UCSD-AML1 (cell line): Measurements from ENCODE around the gene PTH1R.
A peak's percentile ranks its signal among the peaks of the same experiment; 100 is the strongest.

ENCODE experiments used
- DNase-seq: peaks from one replicate; lab custom pipeline; 2025; ENCODE audit not compliant: unreplicated experiment; lab: John Stamatoyannopoulos, UW

Gene PTH1R

DNA sequence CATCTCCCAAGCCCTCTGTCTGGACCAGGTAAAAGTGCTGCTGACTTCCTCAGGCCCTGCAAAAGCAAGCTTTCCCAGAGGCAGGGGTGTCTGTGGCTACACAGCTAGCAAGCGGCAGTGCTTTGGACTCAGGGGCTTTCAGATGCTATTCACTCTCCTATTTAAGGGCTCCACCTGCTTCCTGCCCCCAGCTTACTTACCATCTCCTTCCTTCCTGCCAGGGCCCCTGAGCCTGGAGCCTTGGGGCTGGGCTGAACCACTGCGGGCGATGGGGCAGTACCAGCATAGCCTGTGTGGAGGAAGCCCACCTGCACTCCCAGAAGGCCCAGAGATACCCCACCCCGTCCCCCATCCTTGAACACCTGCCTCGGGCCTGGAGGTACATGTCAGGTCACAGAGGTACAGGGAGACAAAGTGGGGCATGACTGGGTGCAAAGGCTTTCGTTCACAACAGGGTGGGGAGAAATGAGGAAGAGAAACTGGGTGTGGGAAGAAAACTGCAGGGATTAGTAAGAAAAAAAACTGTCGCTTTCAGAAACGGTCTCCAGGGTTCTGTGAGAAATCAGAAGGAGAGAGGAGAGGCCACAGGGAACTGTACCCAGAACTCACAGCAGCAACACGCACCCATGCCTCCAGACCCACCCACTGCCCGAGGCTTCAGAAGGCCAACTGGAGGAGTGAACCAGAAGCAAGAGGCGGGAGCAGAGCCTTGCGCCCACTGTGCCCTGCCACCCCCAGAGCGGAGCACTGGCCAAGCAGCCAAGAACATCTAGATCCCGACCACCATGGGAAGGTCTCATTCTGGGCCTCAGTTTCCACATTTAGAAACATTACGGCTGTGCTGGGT, 49.6 kb downstream of the PTH1R start:
- peak; percentile 73 for DNase-seq

DNA sequence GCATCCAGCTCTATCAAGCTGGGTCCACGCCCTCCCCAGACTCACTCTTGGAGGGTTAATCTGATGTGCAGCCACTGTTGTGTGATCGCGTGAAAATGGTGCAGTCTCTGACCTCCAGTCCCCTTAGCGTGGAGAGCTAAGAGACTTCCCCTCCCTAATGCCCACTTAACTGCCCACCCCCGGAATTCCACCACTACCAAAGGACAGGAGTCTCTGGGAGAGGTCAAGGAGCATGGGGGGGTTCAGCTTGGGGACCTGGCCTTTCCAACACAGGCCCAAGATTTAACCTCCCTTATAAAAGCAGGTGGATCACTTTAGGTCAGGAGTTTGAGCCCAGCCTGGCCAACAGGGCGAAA, 50.2 kb downstream of the PTH1R start:
- no peak for DNase-seq

DNA sequence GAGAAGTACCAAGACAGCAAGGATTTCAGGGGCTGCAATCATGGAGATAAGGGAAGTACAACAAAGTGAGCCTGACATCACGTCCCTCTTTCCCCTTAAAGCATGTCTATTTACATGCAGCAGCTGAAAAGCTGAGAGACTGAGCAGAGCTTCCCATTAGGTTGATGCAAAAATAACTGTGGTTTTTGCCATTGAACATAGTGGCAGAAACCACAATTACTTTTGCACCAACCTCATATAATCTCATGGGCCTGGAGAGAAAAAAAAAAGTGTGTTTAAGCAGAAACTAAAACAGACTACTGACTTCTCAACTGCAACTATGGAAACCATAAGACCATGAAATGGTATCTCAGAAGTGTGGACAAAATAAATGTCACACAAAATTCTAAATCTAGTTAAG, 50.8 kb downstream of the PTH1R start:
- DNase-seq, result no peak

DNA sequence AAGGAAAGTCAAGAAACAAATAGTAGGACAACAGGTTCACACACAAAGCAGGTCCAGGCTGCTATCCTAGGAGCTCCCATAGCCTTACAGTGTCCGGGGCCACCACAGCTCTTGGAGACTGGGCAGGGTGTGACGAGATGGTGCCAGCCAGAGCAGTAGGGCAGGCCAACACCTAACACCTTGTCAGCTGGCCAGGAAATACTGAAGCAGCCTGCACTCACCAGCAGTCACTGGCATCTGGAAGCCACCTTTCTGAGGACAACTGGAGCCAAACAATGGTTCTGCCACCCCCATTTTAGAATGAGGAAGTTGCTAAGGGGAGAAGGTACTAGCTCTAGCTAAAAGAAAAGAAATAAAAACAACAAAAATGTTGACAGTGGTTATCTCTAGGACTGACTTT, 51.8 kb downstream of the PTH1R start:
- no peak for DNase-seq

DNA sequence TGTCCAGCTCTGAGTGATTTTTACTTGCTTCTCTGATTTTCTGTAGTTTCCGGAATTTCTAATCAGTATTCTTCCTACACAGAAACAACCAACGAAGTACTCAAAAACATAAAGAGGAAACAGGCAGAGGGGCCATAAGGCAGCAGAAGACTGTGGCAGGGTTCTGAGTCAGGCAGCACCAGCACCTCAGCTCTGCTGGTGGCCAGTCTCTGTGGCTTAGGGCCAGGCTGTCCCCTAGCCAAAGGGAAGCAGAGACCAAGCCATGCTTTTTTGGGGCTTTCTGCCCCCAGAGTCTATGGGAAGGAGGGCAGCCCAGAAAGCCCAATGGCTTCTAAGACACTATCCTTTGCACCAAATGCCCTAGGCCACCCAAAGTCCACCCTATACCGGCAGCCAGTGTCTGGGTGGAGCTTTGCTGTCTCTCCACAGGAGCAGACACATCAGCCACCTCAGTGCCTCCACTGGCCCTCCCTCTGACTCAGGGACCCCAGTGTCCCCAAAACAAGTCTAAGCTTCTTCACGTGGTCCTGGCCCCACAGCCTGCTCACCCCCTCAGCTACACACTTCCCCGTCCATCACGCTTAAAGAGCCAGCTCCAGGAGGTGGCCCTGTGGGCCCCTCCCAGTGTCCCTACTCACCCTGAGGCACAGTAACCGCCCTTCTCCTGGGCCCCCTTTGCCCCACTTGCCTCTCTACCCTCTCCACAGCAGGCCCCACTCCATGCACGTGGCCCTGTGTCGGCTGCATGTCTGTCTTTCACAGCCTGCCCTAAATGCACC, 52.8 kb downstream of the PTH1R start:
- no peak for DNase-seq

DNA sequence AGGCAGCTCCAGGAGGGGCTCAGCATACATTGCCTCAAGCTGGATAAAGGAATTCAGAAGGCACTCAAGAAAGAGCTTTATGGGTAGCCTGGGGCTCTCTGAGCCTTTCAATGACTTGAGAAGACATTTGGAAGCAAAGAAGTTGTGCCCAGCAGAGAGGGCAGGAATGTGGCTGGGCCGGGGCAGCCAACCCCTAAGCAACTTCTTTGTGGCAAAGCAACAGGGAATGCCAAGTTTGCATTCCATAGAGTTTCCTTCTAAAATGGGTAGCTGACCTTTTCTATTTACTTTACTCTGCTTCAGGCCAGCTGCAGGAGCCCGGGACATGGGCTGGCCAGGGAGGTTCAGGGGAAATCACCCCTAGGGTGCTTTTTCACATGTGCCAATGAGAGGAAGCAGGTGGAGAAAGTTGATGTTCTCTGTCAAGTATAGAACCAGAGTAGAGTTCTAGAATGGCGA, 53.5 kb downstream of the PTH1R start:
- DNase-seq, result no peak

DNA sequence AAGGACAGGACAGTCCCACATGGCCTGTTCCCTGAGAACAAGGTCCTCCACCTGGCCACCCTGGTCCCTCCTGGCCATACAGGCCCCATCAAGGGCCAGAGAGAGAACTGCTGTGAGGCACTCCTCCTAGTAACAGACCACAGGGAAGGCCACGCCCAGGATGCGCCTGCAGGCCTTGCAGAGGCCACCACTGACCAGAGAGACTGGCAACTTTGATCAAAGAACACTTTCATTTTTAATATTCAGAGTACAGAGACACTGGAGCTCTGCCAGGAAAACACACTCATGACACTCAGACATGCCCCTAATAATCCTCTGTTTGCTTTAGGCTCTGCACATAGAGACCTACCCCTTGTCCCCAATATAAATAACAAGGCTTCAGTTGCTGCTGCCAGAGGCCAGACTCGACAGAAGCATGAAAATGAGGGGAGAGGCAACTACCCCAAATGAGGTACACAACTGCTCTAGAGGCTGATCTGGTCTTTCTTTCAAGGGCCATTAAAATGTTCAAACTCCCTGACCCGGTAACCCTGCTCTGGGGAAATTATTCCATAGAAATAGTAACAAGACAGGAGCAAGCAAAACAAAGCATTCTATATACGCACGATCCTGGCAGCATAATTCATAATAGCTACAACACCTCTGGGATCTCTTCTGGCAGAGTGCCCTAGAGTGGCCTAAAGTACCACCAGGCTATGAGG, 54.3 kb downstream of the PTH1R start:
- peak; percentile 48 for DNase-seq

DNA sequence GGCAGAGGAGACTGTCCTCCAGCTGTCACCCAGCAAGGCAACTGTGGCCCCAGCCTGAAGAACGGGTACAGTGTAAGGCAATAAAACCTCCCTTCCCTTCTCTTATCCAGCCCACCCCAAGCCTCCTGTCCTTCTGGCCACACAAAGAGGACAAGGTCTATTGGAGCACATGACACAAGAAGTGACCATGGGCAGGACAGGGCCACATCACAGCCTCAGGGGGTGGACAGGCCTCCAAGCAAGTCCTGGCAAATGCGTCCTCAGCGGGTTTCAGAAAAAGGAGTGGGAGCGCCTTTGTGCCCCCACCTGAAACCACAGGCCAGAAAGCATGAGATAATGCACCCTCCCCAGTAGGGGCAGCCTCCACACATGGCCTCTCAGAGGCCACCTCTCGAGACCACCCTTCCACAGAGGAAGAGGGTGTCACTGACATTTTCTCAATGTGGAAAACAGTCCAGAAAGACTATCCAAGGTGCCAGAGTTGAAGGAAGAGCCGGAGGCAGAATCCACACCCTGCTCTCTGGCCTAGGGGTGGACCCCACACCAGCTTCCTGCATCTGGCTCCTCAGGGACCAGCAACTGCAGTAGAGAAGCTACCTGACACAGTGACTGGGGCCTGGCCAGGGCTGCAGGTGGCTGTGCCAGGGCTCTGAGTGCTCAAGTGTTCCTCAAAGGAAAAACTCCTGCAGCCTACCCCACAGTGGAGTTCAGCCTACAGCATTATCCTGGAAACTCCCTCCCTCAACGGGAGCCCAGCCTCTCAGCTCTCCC, 55.1 kb downstream of the PTH1R start:
- DNase-seq, result no peak

DNA sequence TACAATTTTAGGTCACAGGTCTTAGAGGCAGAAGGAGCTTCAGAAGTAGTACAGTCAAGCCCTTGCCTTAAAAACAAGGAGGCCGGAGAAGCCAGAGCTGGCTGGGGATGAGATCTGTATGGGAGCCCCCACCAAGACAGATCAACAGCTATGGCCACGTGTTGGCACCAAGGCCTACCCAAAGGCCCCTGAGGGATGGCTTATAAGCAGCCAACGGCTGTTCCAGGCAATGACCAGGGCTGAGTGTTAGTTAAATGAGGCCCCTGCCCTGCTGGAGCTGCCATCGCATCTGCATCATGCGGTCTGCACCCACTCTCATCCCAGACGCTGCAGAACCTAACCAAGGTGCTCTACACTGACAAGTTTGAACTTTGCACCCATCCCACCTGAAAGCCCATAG, 55.7 kb downstream of the PTH1R start:
- no peak for DNase-seq

DNA sequence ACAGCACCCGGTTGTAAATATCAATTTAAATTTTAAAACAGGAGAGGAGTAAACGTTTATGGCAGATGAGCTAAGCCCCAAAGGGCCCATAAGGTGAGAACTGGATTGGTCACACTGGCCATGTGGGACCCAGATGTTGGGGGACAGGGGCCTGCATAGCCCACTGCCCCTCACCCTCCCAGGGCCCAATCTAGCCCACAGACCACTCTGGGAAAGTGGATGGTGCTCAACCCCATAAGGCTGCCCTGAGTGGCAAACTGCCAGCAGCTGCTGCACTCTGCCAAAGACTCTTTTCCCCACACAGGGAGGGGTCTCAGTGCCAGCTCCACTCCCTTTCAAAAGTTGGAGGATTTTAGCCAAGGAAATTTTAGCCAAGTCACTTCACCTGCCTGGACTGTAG, 56.6 kb downstream of the PTH1R start:
- DNase-seq, result no peak

DNA sequence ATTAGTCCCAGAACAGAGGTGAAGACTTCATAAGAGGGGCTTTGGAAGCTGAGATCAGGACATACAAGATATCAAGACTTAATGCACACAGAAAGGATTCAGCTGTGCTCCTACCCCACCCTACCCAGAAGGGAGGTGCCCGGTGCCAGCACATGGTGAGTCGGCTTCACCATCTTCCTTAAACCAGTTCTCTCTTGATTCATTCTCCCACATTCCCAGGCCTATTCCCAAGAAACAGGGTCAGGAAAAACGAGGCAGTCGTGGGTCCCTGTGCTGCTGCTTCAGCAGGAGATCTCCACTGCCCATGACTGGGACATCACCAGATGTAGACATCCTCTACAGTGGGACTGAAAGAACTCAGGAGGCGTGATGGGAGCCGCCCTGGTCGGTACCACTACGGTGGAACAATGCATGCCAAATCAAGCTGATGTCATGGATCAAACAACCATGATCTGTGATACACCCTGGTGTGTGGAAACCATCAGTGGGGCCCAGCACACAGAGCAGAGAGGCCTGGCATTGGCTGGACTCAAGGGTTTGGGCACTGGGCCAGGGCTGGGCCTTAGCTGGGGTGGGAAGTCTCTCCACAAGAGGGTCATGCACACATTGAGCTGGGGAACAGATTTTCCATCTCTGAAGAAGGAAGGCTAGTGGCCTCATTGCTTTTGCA, 57.1 kb downstream of the PTH1R start:
- no peak for DNase-seq

DNA sequence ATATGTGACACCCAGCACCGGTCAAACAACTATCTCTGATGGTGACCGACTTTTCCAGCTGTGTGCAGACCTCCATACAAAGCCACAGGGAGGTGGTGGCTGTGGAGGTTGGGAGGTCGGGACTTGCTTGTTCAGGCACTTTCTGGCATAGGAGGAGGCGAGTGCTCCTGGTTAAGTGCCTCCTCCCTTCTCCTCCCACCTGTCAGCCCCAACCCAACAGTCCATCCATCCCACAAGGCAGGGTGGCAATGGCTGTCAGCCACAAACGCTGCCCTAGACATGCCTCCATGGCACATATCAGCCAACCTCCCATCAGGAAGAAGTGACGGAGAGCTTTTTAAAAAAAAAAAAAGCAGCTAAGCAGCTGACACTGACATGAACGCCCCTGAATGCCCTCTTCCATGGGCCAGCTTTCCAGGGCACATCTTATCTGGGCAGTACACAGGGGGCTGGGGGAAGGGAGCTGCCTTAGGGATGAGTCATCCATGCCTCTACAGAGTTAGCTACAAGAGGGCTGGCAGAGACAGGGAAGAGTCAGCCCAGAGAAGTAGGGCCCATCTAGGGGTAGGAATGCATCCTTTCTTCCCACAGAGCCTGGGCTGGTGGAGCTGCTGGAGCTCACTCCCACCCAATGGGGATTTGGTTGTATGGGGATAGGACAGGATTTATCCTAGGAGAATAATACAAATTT, 57.8 kb downstream of the PTH1R start:
- peak; percentile 49 for DNase-seq

DNA sequence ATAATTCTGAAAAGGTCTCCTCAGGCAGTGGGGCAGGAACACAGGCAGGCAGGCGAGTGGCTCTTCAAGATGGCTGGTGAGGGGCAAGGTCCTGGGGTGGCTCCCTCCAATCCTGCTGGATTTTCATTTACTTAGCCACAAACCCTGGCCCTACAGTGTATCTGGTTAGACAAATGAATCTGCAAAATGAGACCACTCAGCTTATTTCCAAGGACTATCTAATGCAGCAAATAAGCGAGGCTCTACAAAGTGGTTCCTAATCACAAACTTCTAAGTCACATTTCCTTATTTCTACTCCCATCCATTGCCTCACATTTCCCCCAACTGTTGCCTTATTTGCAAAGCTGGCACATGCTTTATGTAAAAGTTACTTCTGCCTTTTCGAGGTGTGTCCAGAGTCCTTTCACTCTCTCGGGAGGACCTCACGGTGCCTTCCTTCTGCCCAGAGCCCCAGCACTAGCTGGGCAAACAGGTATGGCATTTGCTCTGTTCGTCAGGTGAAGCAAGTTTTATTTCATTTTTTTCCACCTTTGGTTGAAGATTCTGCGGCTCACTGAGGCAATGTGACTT, 58.6 kb downstream of the PTH1R start:
- no peak for DNase-seq

DNA sequence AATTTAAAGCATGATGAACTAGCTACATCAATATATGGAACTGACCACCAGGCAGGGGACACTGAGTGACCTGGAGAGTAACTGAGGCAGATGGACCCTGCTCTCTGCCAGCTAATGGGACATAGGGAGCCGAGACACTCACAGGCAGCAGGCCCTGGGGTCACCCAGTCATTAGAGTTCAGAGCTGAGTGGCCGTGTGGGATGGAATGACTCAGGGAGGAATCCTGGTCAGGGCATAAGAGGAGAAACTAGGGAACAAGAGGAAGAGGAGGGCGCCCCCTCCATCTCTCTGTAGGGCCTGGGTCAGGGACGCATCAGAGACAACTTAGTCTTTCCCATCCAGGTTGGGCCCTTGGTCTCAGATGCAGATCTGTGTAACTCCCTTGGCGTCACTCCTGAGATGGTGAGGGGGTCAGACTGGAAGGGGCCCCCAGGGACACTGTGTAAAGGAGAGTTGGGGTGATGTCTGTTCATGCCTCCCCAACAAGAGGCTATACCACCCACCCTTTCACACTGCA, 59.3 kb downstream of the PTH1R start:
- DNase-seq, result no peak

DNA sequence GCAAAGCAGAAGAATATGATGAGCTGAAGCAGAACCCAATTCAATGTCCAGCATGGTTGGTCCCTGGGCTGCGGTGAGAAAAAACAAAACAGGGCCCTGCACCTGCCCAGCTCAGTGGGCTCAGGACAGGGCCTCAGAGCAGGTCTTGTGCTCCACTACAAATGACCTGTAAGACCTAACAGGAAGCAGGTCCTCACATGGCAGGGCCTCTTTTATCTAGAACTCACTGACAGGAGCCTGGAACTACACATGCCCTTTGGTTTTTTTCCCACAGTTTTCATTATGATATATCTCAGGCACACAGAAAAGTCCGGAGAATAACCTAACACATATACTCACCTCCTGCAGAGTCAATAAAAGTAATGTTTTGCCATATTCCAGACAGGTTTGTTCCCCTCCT, 60.6 kb downstream of the PTH1R start:
- DNase-seq, result no peak

DNA sequence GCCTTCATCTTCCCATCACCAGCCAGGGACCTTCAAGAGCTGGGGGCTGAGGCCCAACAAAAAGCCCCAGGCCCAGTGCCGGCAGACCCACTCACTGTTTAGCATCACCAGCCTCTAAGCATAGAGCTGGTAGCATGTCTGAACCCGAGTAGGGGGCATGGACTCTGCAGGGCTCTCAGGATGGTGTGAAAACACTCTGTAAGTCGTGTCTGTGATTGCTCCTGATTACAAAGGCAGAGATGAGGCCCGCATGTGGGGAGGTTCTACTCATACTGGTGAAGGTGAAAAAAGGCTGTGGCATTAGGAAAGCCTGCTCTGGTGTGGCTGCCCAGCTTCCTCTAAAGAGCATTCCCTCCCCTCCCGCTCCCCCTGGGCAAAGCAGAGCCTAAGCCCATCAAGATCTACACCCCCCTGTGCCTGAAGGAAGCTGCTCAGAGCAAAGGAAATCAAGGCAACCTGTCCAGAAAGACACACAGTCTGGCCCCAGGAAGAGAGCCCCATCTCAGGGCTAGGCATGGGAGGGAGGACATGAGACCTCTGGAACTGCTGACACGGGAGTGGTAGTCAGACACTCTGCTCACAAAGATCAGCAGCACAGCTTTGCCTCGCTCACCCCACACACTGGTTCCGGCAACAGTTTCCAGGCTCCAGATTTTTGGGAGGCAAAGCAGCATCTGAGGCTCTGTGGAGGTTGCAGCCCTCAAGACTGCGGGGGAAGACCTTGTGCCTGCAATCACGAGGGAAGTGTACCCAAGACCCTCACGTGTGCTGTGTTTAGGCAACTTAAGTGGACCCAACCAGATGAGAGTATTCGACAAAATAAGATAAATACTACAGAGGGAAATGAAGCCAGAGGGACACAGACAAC, 62.3 kb downstream of the PTH1R start:
- no peak for DNase-seq

DNA sequence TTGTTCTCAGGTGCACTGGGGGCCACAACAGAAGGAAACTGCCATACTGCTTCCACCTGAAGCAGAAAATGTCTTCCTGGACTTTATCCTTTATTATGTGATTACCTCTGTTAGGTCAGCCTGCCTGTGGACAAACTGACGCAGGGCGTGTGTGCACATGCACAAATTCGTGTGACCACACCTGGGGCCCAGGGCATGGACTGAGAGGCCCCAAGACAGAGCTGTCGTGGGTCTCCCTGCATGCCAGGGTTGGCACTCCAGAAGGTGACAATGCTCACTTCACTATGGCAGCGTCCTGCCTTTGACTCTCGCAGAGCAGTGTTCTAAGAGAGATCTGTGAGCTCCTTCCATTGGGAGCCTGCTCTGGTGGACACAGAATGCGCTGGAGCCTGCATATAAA, 64.6 kb downstream of the PTH1R start:
- DNase-seq, result no peak

DNA sequence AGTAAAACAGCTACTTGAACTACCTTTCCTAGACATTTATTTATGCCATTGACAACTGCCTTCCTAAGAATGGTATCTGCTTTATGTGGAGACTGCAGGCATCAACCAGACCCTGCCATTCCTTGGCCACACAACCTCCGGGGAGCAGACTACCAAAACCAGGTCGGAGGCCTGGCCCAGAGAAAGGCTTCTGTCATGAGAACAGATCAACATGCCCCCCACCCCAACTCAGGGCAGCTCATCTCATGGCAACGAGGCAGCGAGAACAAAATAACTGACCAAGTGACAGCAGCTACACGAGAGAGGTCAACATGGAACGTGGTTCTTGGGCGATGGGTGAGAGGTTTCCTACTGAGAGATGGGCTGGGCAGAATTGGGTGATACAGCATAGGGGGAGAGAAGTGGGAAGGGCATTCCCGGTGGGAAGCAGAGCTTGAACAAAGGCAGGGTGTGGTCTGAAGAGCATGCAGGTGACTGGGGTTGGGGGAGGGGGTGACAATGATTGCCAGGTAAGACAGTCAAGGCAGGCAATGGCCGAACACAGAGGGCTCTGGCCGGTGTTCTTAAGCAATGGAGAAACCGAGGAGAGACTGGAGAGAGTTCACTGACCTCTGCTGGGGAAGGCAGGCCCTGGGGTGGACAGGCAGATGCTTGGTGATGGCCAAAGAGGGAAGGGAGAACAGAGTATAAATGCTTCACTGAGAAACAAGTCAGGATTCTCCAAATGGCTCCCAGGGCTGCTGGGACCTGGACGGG, 65.1 kb downstream of the PTH1R start:
- no peak for DNase-seq
